ENCODE measurements around the gene COL10A1.

GRCh38 chr6:116156405-116157326 lies 30.7 kb upstream of the COL10A1 start:
- no peak for TF ChIP-seq CTCF (IDR thresholded peaks at IDR 0.05)
- TF ChIP-seq POLR2A (IDR thresholded peaks at IDR 0.05) = no peak
